H9 (cell line): ENCODE measurements around the gene VSIR. TPM values are rescaled to one million over a fixed set of nuclear protein-coding genes. Genes with fewer than 3 reads are reported as not detected.

ENCODE experiments used
- DNase-seq: peaks from one replicate; pipeline ENCODE4 v3.0.0-alpha.2; 2017
- H2AFZ ChIP-seq: one replicate; pipeline ENCODE4 v1.6.1; 2013; ENCODE audit warnings: mild to moderate bottlenecking, low read length, control low read depth, moderate library complexity
- H2AK5ac ChIP-seq: 2 replicates; pipeline ENCODE4 v1.6.1; 2013; ENCODE audit warnings: low read length, control low read depth, mixed read lengths; ENCODE audit not compliant: insufficient read length
- H2BK120ac ChIP-seq: one replicate; pipeline ENCODE4 v1.6.1; 2013; ENCODE audit warnings: low read depth, mild to moderate bottlenecking, low read length, control low read depth, inconsistent platforms; ENCODE audit not compliant: poor library complexity, severe bottlenecking
- H2BK12ac ChIP-seq: 2 replicates; pipeline ENCODE4 v1.6.1; 2013; ENCODE audit warnings: low read length, control low read depth, mixed read lengths, low read depth; ENCODE audit not compliant: insufficient read length
- H2BK15ac ChIP-seq: 2 replicates; pipeline ENCODE4 v1.6.1; 2013; ENCODE audit warnings: low read depth, low read length, control low read depth
- H2BK20ac ChIP-seq: one replicate; pipeline ENCODE4 v1.6.1; 2013; ENCODE audit warnings: low read depth, mild to moderate bottlenecking, low read length, control low read depth, inconsistent platforms; ENCODE audit not compliant: poor library complexity, severe bottlenecking
- H2BK5ac ChIP-seq: 2 replicates; pipeline ENCODE4 v1.6.1; 2013; ENCODE audit warnings: low read length, control low read depth, mixed read lengths; ENCODE audit not compliant: insufficient read length
- H3K14ac ChIP-seq: 2 replicates; pipeline ENCODE4 v1.6.1; 2013; ENCODE audit warnings: low read length, control low read depth; ENCODE audit not compliant: insufficient read depth
- H3K18ac ChIP-seq: 2 replicates; pipeline ENCODE4 v1.6.1; 2013; ENCODE audit warnings: low read depth, mild to moderate bottlenecking, mixed read lengths, low read length, control low read depth; ENCODE audit not compliant: insufficient read length
- H3K23ac ChIP-seq: 2 replicates; pipeline ENCODE4 v1.6.1; 2013; ENCODE audit warnings: low read length, control low read depth, mixed read lengths, low read depth; ENCODE audit not compliant: insufficient read length
- H3K23me2 ChIP-seq: 2 replicates; pipeline ENCODE4 v1.6.1; 2013; ENCODE audit warnings: low read depth, mild to moderate bottlenecking, mixed read lengths, low read length, control low read depth; ENCODE audit not compliant: insufficient read length, poor library complexity, severe bottlenecking
- H3K27ac ChIP-seq: 2 replicates; pipeline ENCODE4 v1.5.1; 2013; ENCODE audit warnings: low read length, control low read depth, mixed read lengths, low read depth; ENCODE audit not compliant: insufficient read length
- H3K27me3 ChIP-seq: 2 replicates; pipeline ENCODE4 v1.6.1; 2013; ENCODE audit warnings: low read length, control low read depth, inconsistent platforms; ENCODE audit not compliant: insufficient read depth
- H3K4ac ChIP-seq: 2 replicates; pipeline ENCODE4 v1.6.1; 2013; ENCODE audit warnings: low read depth, mild to moderate bottlenecking, control low read depth, inconsistent platforms, low read length, moderate library complexity
- H3K4me1 ChIP-seq: 2 replicates; pipeline ENCODE4 v1.6.1; 2013; ENCODE audit warnings: low read length, control low read depth, inconsistent platforms; ENCODE audit not compliant: insufficient read depth
- H3K4me2 ChIP-seq: 2 replicates; pipeline ENCODE4 v1.6.1; 2013; ENCODE audit warnings: low read length, control low read depth, mixed read lengths; ENCODE audit not compliant: insufficient read length, insufficient read depth
- H3K56ac ChIP-seq: 2 replicates; pipeline ENCODE4 v1.6.1; 2013; ENCODE audit warnings: low read depth, mild to moderate bottlenecking, mixed read lengths, low read length, control low read depth; ENCODE audit not compliant: insufficient read length
- H3K79me1 ChIP-seq: 2 replicates; pipeline ENCODE4 v1.6.1; 2013; ENCODE audit warnings: low read depth, mild to moderate bottlenecking, moderate library complexity, low read length, control low read depth, inconsistent platforms; ENCODE audit not compliant: insufficient read depth, poor library complexity, severe bottlenecking
- H3K79me2 ChIP-seq: 2 replicates; pipeline ENCODE4 v1.6.1; 2013; ENCODE audit warnings: low read length, control low read depth, inconsistent platforms; ENCODE audit not compliant: insufficient read depth
- H3K9ac ChIP-seq: 2 replicates; pipeline ENCODE4 v1.6.1; 2013; ENCODE audit warnings: low read length, control low read depth, mixed read lengths; ENCODE audit not compliant: insufficient read length; ENCODE audit errors: extremely low read depth
- H3K9me3 ChIP-seq: one replicate; pipeline ENCODE4 v1.6.1; 2013; ENCODE audit warnings: low read depth, low read length, inconsistent platforms; ENCODE audit not compliant: control insufficient read depth
- H3T11ph ChIP-seq: one replicate; pipeline ENCODE4 v1.6.1; 2013; ENCODE audit warnings: mild to moderate bottlenecking, low read length, control low read depth, inconsistent platforms
- H4K20me1 ChIP-seq: one replicate; pipeline ENCODE4 v1.6.1; 2013; ENCODE audit not compliant: control insufficient read depth, insufficient read length, insufficient read depth
- H4K5ac ChIP-seq: 2 replicates; pipeline ENCODE4 v1.6.1; 2013; ENCODE audit warnings: low read depth, mild to moderate bottlenecking, mixed read lengths, low read length, control low read depth; ENCODE audit not compliant: insufficient read length
- H4K8ac ChIP-seq: replicated peaks from 2 replicates; pipeline ENCODE4 v1.6.1; 2013; ENCODE audit warnings: low read length, control low read depth, mixed read lengths, low read depth; ENCODE audit not compliant: insufficient read length
- H4K91ac ChIP-seq: 2 replicates; pipeline ENCODE4 v1.6.1; 2013; ENCODE audit warnings: low read depth, mild to moderate bottlenecking, moderate library complexity, mixed read lengths, low read length, control low read depth; ENCODE audit not compliant: insufficient read length
- H3K27ac Mint-ChIP-seq, 3 experiments: 2 replicates in 2 of 3; 3 replicates in 1 of 3; pipeline ENCODE4 v1.8.0; 2020 to 2021; ENCODE audit warnings: mixed read lengths in 3 of 3, mild to moderate bottlenecking in 1 of 3, moderate library complexity in 1 of 3
- H3K27me3 Mint-ChIP-seq: 2 replicates; pipeline ENCODE4 v1.8.0; 2021; ENCODE audit warnings: low read depth, mild to moderate bottlenecking, moderate library complexity, mixed read lengths
- H3K36me3 Mint-ChIP-seq, 3 experiments: 2 replicates in 2 of 3; 3 replicates in 1 of 3; pipeline ENCODE4 v1.8.0; 2020 to 2021; ENCODE audit warnings: low read depth in 3 of 3, mixed read lengths in 3 of 3; ENCODE audit not compliant: insufficient read depth in 1 of 3
- H3K4me1 Mint-ChIP-seq, 2 experiments: 2 replicates each; pipeline ENCODE4 v1.8.0; 2020; ENCODE audit warnings: mixed read lengths in 2 of 2
- H3K4me3 Mint-ChIP-seq, 2 experiments: 2 replicates in 1 of 2; 3 replicates in 1 of 2; pipeline ENCODE4 v1.8.0; 2020 to 2021; ENCODE audit warnings: mild to moderate bottlenecking in 2 of 2, mixed read lengths in 2 of 2, moderate library complexity in 1 of 2
- H3K9me3 Mint-ChIP-seq, 2 experiments: 2 replicates in 1 of 2; 3 replicates in 1 of 2; pipeline ENCODE4 v1.8.0; 2020; ENCODE audit warnings: mild to moderate bottlenecking in 2 of 2, mixed read lengths in 2 of 2, moderate library complexity in 1 of 2
- CTCF ChIP-seq: fragments of 200-600 bp; sonication (generic); conservative IDR thresholded peaks from 3 replicates; pipeline ENCODE4 v1.8.0; 2021; ENCODE audit warnings: antibody characterized with exemption, mild to moderate bottlenecking
- WGBS: extraction: QIAGEN DNeasy Blood & Tissue Kit; methylation state at CpG from one replicate; pipeline ENCODE4 v1.1.7; 2013; ENCODE audit warnings: missing lambda C conversion rate, low lambda C conversion rate, mixed read lengths; ENCODE audit not compliant: insufficient read length; ENCODE audit errors: extremely low coverage; 5-methylcytosine and 5-hydroxymethylcytosine counted together
- total RNA-seq: library from RNA; stranded (reverse); gene quantifications from 2 replicates; pipeline ENCODE4 v1.2.1, GENCODE V29; 2021

Gene VSIR
- total RNA-seq, 1 experiment from 2014 or later = 0.11 TPM

- H3K79me1 ChIP-seq = no peaks in the 10 kb centered on the region
These were observed 41.5 kb downstream of the VSIR start for GRCh38 chr10:71731791-71732190.

More at GRCh38 chr10:71731791-71732190, 41.5 kb downstream of the VSIR start:
- Histone ChIP-seq H3K4me2 (no peak overlapping the region), H3K18ac (no peak overlapping the region), H2BK120ac (no peak overlapping the region), H4K5ac (no peak overlapping the region), H4K91ac (no peak overlapping the region), H3K9ac (no peak overlapping the region), H3K23me2 (no peaks in the 10 kb centered on the region), H3T11ph (no peak overlapping the region), H2BK20ac (no peak overlapping the region), H3K4ac (no peak overlapping the region), H3K14ac (no peak overlapping the region; the same call in 1 of the 2 replicates), H3K79me2 (no peaks in the 10 kb centered on the region), H2AK5ac (no peak overlapping the region), H3K9me3 (no peaks in the 10 kb centered on the region), H4K20me1 (no peaks in the 10 kb centered on the region), H3K27ac (no peak overlapping the region), H3K56ac (no peak overlapping the region), H2BK12ac (no peak overlapping the region), H2BK5ac (no peak overlapping the region), H4K8ac (no peak overlapping the region), H3K23ac (no peak overlapping the region), H2AFZ (no peak overlapping the region), H3K27me3 (no peaks in the 10 kb centered on the region), H3K4me1 (peaks cover 3% of the 10 kb centered on the region; the same call in 1 of the 2 replicates), H2BK15ac (no peak overlapping the region)
- Mint-ChIP-seq H3K9me3 (no peaks in the 10 kb centered on the region), H3K27ac (no peak overlapping the region), H3K4me3 (no peak overlapping the region), H3K36me3 (no peaks in the 10 kb centered on the region), H3K4me1 (peaks cover 5 to 11% of the 10 kb centered on the region in 2 experiments), H3K27me3 (peaks cover 3% of the 10 kb centered on the region)
- no peak for DNase-seq
- no peak for TF ChIP-seq CTCF
- WGBS = no CpG with 5 or more reads among the region's 12 CpGs
